PFSK-1 (cell line): ENCODE measurements around the gene SIGLEC5.

Experiments used
- FOXP2 ChIP-seq: optimal IDR thresholded peaks from 2 replicates; pipeline ENCODE3; 2011; ENCODE audit warnings: borderline replicate concordance, control low read depth, inconsistent platforms; ENCODE audit not compliant: insufficient read depth; ENCODE audit errors: extremely low read length, extremely low read depth
- POLR2AphosphoS5 ChIP-seq: IDR thresholded peaks from 2 replicates; pipeline ENCODE4 v1.6.1; 2012; ENCODE audit warnings: low read depth, mild to moderate bottlenecking, control low read depth, low read length, moderate library complexity
- REST ChIP-seq, 2 experiments: IDR thresholded peaks; 2 replicates each; pipeline versions ENCODE4 v1.6.1 to v1.8.0; 2011 to 2012; ENCODE audit warnings: low read depth in 2 of 2, low read length in 2 of 2, control low read depth in 1 of 2, inconsistent platforms in 1 of 2, mild to moderate bottlenecking in 1 of 2, moderate library complexity in 1 of 2; ENCODE audit not compliant: insufficient read depth in 1 of 2
- SIN3A ChIP-seq: IDR thresholded peaks from 2 replicates; pipeline ENCODE4 v1.6.1; 2012; ENCODE audit warnings: mild to moderate bottlenecking, low read length, moderate library complexity, borderline replicate concordance; ENCODE audit not compliant: insufficient read depth
- TAF1 ChIP-seq: IDR thresholded peaks from 2 replicates; pipeline ENCODE4 v1.6.1; 2012; ENCODE audit warnings: low read length, control low read depth, borderline replicate concordance; ENCODE audit not compliant: insufficient read depth

Gene SIGLEC5

DNA sequence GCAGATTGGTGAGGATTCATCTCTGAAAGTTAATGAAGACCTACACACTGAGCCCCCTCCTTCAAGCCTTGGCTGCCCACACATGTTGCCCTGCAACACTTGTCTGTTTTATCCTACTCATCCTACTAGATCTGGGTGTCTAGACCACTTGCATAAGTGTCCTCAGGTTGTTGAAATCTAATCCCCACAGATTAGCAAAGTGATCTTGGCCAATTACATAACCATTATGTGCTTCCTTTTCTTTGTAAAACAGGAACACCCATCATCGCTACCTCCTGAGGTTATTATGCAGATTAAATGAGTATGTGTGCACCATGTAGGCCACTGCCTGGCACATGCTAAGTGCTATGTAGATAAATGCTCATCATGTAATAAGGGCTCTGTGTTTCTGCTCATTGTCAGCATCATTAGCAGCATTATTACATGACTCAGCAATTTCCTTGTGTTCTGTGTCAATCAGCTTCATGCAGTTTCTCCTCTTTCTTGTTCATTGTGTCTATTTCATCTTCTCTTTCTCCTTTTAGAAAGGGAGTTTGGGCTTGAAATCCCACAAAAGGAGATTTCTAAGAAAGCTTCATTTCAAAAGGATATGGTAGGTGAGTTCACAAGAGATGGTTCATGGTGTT lies 44.0 kb downstream of the SIGLEC5 start:
- TF ChIP-seq SIN3A (no peak), FOXP2 (no peak), TAF1 (no peak), POLR2AphosphoS5 (no peak), REST (IDR thresholded peaks at IDR 0.05; ENCODE audit: insufficient read depth in 1 of 2, low read depth in 2 of 2, low read length in 2 of 2) (no peak)

- no peak for TF ChIP-seq SIN3A
- no peak for TF ChIP-seq TAF1
- TF ChIP-seq REST (IDR thresholded peaks at IDR 0.05; ENCODE audit: insufficient read depth in 1 of 2, low read depth in 2 of 2, low read length in 2 of 2): no peak
- TF ChIP-seq POLR2AphosphoS5: no peak
- TF ChIP-seq FOXP2: no peak
Measured at GRCh38 chr19:51576850-51577249, 53.4 kb downstream of the SIGLEC5 start.

- TF ChIP-seq SIN3A: no peak
- TF ChIP-seq TAF1: no peak
- TF ChIP-seq REST (IDR thresholded peaks at IDR 0.05; ENCODE audit: insufficient read depth in 1 of 2, low read depth in 2 of 2, low read length in 2 of 2): no peak
- no peak for TF ChIP-seq POLR2AphosphoS5
- TF ChIP-seq FOXP2: no peak
Measured at GRCh38 chr19:51573331-51573730, 56.9 kb downstream of the SIGLEC5 start.

- no peak for TF ChIP-seq FOXP2
- TF ChIP-seq REST (IDR thresholded peaks at IDR 0.05; ENCODE audit: insufficient read depth in 1 of 2, low read depth in 2 of 2, low read length in 2 of 2): no peak
- no peak for TF ChIP-seq POLR2AphosphoS5
- no peak for TF ChIP-seq SIN3A
- no peak for TF ChIP-seq TAF1
Measured at GRCh38 chr19:51572908-51573307, 57.3 kb downstream of the SIGLEC5 start.

DNA sequence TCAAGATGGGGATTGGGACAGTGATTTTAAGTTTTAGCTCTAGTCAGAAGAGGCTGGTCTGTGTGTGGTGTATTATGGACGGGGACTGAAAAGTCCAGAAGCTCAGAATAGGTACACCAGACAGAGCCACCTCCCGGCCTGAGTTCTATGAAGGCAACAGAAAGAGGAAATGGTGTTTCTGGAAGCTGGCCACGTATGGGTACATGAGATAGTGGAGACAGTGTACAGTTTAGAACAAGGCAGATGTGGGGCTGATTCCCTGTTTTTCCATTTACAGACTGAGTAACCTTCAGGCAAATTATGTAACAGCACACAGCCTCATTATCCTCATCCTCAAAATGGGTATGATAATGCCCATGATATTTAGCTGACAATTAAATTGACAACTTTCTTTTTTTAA lies 57.8 kb downstream of the SIGLEC5 start:
- TF ChIP-seq TAF1: no peak
- no peak for TF ChIP-seq FOXP2
- no peak for TF ChIP-seq REST (IDR thresholded peaks at IDR 0.05; ENCODE audit: insufficient read depth in 1 of 2, low read depth in 2 of 2, low read length in 2 of 2)
- no peak for TF ChIP-seq POLR2AphosphoS5
